ENCODE data around the gene KAT6B.

KAT6B gene

GRCh38 chr10:74810087-74810486, 16.3 kb upstream of the KAT6B start:
- H3K9me3 ChIP-seq (ENCODE audit: control insufficient read depth, insufficient read depth, low read length) = peaks cover 7% of the 10 kb centered on the region
- no peak overlapping the region for H3K9ac ChIP-seq (ENCODE audit: low read depth, low read length)
- no peaks in the 10 kb centered on the region; the same call in 1 of the 2 replicates for H3K4me1 ChIP-seq (ENCODE audit: insufficient read depth, low read length)
- H3K36me3 ChIP-seq (ENCODE audit: insufficient read depth, low read length) = no peaks in the 10 kb centered on the region

DNA sequence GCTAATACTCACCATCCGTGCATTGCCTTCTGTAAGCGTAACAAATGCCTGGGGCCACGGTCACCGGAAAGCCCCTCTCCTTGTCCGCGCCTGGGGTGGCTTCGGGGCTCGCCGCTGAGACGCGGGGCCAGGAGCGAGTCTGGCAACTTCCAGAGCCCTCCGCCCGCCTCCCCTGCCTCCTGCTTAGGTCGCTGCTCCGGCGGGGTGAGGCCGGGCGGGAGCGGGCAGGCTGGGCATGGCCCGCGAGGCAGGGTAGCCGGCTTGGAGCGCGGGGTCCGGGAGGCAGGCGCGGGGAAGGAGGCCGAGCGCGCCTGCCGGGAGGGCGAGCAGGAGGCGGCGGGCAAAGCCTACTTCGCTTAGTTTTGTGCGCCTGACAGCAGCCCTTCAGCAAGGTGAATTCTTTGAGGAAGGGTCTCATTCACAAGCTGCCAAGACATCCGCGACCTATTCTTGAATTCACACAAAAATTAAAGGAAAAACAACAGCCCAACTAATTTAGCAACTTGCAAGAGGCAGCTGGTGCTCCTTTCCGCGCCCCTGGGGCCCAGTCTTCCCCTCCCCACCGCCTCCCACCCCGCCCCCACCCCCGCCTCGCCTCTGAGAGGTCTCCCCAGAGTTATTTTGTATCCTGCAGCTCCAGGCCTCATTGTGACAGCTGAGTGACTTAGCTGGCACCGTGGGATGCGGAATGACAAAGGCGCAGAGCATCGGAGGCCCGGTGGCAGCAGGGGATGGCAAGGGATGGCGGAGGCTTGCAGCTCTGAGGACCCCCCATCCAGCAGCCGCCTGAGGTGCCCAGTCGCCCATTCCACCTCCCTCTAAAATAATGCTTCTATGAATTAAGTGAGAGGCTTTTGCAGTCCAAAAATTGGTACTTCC, 12.8 kb upstream of the KAT6B start:
- Histone ChIP-seq H3K4me1 (ENCODE audit: insufficient read depth, low read length) (no peaks in the 10 kb centered on the region), H3K36me3 (ENCODE audit: insufficient read depth, low read length) (no peaks in the 10 kb centered on the region), H3K9me3 (ENCODE audit: control insufficient read depth, insufficient read depth, low read length) (peaks cover 12% of the 10 kb centered on the region), H3K9ac (ENCODE audit: low read depth, low read length) (peak overlapping the region; percentile 44)

GRCh38 chr10:74814797-74815196, 11.6 kb upstream of the KAT6B start:
- Histone ChIP-seq H3K9me3 (ENCODE audit: control insufficient read depth, insufficient read depth, low read length) (peaks cover 12% of the 10 kb centered on the region), H3K9ac (ENCODE audit: low read depth, low read length) (no peak overlapping the region), H3K4me1 (ENCODE audit: insufficient read depth, low read length) (no peaks in the 10 kb centered on the region), H3K36me3 (ENCODE audit: insufficient read depth, low read length) (no peaks in the 10 kb centered on the region)

- Histone ChIP-seq H3K9ac (ENCODE audit: low read depth, low read length) (no peak overlapping the region), H3K4me1 (ENCODE audit: insufficient read depth, low read length) (no peaks in the 10 kb centered on the region), H3K36me3 (ENCODE audit: insufficient read depth, low read length) (no peaks in the 10 kb centered on the region)
Measured at GRCh38 chr10:74816824-74817498, 9.4 kb upstream of the KAT6B start.

DNA sequence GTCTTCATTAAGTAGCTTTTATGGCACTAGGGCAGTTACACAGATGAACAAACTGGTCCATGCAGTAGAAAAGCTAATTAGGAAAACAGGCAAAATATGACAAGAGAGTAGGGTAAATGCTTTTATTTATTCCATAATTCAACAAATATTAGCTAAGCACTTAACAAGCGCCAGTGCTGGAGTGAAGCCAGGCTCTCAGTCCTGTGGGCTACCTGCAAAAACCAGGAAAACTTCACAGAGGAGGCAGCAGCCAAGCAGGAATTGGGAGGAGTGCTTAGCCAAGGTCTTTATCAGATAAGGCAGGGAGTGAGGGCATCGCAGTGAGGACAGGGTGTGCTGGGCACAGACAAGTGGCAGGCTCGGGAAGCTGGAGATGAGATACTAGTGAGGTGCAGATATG, 4.9 kb upstream of the KAT6B start:
- peaks cover 5% of the 10 kb centered on the region for H3K9me3 ChIP-seq (ENCODE audit: control insufficient read depth, insufficient read depth, low read length)
- peaks cover 8% of the 10 kb centered on the region for H3K4me1 ChIP-seq (ENCODE audit: insufficient read depth, low read length)
- no peaks in the 10 kb centered on the region for H3K36me3 ChIP-seq (ENCODE audit: insufficient read depth, low read length)
- H3K9ac ChIP-seq (ENCODE audit: low read depth, low read length) = no peak overlapping the region

More at GRCh38 chr10:74816824-74817498, 9.4 kb upstream of the KAT6B start:
- peaks cover 5% of the 10 kb centered on the region for H3K9me3 ChIP-seq (ENCODE audit: control insufficient read depth, insufficient read depth, low read length)

DNA sequence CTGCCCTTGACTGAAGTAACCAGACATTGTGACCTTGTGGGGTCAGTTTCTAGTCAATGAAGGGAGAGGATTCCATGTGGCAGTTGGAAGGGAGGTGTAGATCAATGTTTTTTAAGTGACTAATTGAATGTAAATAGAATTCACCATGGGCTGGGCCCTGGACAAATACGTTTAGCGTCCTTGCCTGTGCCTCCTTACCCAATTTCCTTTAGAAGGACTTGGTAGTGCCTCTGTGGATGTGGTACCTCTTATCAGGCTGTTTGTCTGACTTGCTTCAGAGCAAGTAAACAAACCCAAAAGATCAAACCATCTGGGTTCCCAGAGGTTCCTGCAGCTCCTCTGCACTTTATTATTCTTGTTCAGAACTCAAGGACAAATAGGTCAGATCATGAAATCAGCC, 4.3 kb upstream of the KAT6B start:
- no peak overlapping the region for H3K9ac ChIP-seq (ENCODE audit: low read depth, low read length)
- peaks cover under 1% of the 10 kb centered on the region; the same call in 1 of the 2 replicates for H3K9me3 ChIP-seq (ENCODE audit: control insufficient read depth, insufficient read depth, low read length)
- peaks cover 8% of the 10 kb centered on the region for H3K4me1 ChIP-seq (ENCODE audit: insufficient read depth, low read length)

GRCh38 chr10:74822521-74823089, 3.8 kb upstream of the KAT6B start:
- Histone ChIP-seq H3K4me1 (ENCODE audit: insufficient read depth, low read length) (peaks cover 8% of the 10 kb centered on the region), H3K9me3 (ENCODE audit: control insufficient read depth, insufficient read depth, low read length) (no peaks in the 10 kb centered on the region), H3K36me3 (ENCODE audit: insufficient read depth, low read length) (no peaks in the 10 kb centered on the region), H3K9ac (ENCODE audit: low read depth, low read length) (no peak overlapping the region)

More for the DNA sequence above, 4.3 kb upstream of the KAT6B start:
- no peaks in the 10 kb centered on the region for H3K36me3 ChIP-seq (ENCODE audit: insufficient read depth, low read length)

DNA sequence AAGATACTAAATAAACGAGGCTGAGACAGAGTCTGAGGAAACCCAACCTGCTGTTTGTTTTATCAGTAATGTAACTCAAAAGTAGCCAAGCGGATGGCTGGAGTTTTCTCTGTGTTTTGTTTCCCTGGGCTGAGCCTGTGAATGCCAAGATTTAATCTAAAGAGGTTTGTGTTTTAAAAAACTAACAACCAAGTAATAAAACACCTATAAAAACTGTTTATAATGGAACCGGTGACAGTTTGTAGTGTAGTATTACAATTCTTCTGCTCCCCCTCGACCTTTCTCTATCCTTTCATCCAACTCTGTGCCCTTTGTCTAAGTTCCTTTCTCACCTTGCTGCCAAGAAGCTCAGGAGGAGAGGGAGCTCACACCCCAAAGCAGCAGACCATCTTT, 2.6 kb upstream of the KAT6B start:
- H3K36me3 ChIP-seq (ENCODE audit: insufficient read depth, low read length) = no peaks in the 10 kb centered on the region
- H3K9me3 ChIP-seq (ENCODE audit: control insufficient read depth, insufficient read depth, low read length) = no peaks in the 10 kb centered on the region
- H3K9ac ChIP-seq (ENCODE audit: low read depth, low read length) = no peak overlapping the region; the same call in 1 of the 2 replicates
- peaks cover 12% of the 10 kb centered on the region for H3K4me1 ChIP-seq (ENCODE audit: insufficient read depth, low read length)

DNA sequence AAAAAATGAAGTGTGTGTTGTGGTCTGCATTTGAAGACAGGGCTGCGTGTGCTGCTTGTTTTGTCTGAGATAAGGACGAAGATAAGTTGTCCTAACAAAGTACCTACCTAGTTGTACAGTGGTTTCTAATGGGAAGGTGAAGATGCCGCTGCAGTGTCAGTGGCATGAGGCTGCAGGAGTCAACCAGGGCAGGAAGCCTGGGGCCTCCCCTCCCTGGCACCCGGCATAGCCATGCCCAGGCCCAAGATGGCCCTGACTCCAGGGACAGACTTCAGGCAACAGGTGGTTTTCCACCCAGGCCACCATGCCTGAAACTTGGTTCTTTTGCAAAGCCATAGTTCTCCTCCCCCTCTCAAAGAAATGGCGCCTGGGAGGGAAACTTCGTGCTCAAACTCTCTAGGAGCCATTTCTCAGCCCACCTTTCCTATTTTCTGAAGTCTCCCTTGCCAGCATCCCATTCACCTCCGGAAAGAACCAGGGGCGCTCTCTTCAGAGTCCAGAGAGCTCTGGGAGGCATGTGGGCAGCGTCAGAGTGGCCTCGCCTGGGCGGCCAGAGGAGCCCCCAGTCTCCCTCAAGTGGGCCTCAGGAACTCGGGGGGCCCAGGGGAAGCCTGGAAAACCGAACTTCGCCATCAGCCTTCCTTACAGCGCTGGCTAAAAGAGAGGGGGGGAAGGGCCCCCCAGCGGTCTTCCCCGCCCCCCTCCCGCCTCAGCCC, 2.1 kb upstream of the KAT6B start:
- Histone ChIP-seq H3K9ac (ENCODE audit: low read depth, low read length) (peak overlapping the region; percentile 73), H3K9me3 (ENCODE audit: control insufficient read depth, insufficient read depth, low read length) (no peaks in the 10 kb centered on the region), H3K36me3 (ENCODE audit: insufficient read depth, low read length) (no peaks in the 10 kb centered on the region), H3K4me1 (ENCODE audit: insufficient read depth, low read length) (peaks cover 12% of the 10 kb centered on the region)

GRCh38 chr10:74824900-74825370, 1.5 kb upstream of the KAT6B start:
- H3K4me1 ChIP-seq (ENCODE audit: insufficient read depth, low read length) = peaks cover 12% of the 10 kb centered on the region
- H3K9ac ChIP-seq (ENCODE audit: low read depth, low read length) = peak overlapping the region; percentile 73
- H3K9me3 ChIP-seq (ENCODE audit: control insufficient read depth, insufficient read depth, low read length) = no peaks in the 10 kb centered on the region
- H3K36me3 ChIP-seq (ENCODE audit: insufficient read depth, low read length) = no peaks in the 10 kb centered on the region

DNA sequence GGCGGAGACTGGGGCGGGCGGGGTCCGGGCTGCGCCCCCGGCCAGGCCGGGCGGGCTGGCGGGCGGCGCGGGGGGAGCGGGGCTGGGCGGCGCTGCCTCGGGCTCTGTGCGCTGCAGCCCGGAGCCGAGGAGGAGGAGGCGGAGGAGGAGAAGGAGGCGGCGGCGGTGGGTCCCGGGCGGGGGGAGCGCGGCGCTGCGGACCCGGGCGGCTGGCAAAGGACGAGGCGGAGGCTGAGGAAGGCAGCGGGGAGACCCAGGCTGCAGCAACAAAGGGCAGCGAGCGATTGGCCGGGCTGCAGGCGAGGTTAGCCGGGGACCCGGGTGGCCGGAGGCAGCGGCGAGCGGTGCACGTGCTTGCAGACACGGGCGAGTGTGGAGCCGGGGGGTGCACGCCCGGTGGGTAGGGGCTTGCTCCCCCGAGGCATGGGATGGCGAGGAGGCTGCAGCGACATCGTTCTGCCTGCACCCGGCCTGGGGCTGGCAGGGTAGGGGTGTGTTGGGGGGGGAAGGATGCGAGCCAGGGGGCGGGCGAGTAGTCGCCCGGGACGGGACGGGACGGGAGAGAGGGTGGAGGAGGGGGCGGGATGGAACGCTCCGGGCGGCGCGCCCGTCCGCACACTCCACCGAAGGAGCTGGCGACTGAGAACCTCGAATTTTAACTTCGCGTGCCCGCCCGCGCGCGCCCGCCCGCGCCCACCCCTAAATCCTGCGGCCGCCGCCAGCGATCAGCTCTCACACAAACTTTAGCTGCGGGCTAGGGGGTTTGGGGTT, 844 bp upstream of the KAT6B start:
- peaks cover 12% of the 10 kb centered on the region for H3K4me1 ChIP-seq (ENCODE audit: insufficient read depth, low read length)
- no peaks in the 10 kb centered on the region for H3K36me3 ChIP-seq (ENCODE audit: insufficient read depth, low read length)
- H3K9ac ChIP-seq (ENCODE audit: low read depth, low read length) = peak overlapping the region; percentile 73
- no peaks in the 10 kb centered on the region for H3K9me3 ChIP-seq (ENCODE audit: control insufficient read depth, insufficient read depth, low read length)

DNA sequence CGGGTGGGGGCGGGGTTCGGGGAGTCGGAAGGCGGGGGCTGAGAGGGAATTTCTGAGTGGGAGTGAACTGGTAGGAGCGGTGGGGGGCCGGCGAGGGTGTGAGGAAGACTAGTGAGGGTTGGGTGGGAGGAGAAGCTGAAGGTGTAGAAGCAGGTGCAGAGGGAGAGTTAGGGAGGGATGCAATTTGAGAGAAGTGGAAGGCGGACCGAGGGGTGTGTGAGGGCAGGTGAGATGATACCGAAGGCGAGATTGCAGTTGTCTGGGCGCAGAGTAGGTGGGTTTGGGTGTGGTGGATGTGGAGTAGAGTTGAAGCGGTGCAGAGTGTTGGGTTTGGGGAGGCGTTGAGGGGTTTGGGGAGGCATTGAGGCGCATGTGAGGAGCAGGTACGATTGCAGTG, 643 bp downstream of the KAT6B start:
- Histone ChIP-seq H3K4me1 (ENCODE audit: insufficient read depth, low read length) (peaks cover 12% of the 10 kb centered on the region), H3K9me3 (ENCODE audit: control insufficient read depth, insufficient read depth, low read length) (no peaks in the 10 kb centered on the region), H3K9ac (ENCODE audit: low read depth, low read length) (peak overlapping the region; percentile 63), H3K36me3 (ENCODE audit: insufficient read depth, low read length) (no peaks in the 10 kb centered on the region)

DNA sequence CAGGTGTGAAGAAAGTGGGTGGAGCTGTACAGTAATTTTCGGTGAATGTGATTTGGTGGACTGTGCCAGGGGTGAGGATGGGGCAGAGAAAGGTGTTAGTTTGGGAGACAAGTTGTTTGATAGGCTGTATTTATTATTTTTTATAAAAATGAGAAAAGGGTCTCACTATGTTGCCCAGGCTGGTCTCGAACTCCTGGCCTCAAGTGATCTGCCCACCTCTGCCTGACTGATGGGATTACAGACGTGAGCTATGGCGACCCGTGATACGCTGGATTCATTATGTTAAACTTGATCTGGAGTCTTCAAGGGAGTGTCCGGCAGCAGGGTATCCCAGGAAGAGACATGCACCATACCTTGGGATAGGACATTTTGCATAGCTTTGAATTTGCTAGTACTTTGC, 1.3 kb downstream of the KAT6B start:
- Histone ChIP-seq H3K4me1 (ENCODE audit: insufficient read depth, low read length) (peaks cover 12% of the 10 kb centered on the region), H3K9me3 (ENCODE audit: control insufficient read depth, insufficient read depth, low read length) (no peaks in the 10 kb centered on the region), H3K9ac (ENCODE audit: low read depth, low read length) (peak overlapping the region; percentile 63; the same call in 1 of the 2 replicates), H3K36me3 (ENCODE audit: insufficient read depth, low read length) (no peaks in the 10 kb centered on the region)
